HG03064 (cell line): ENCODE measurements around the gene PPARG.
"Not testable (repeated sequence)": the region's sequence is repeated elsewhere in the genome, so short reads cannot be mapped to it uniquely, and the experiment has no call there.

ENCODE experiments used
- ATAC-seq: cut with Tn5 transposase; IDR thresholded peaks from one replicate; pipeline ENCODE4 v1.9.1; 2021; ENCODE audit warnings: low read depth; ENCODE audit not compliant: unreplicated experiment

PPARG gene

DNA sequence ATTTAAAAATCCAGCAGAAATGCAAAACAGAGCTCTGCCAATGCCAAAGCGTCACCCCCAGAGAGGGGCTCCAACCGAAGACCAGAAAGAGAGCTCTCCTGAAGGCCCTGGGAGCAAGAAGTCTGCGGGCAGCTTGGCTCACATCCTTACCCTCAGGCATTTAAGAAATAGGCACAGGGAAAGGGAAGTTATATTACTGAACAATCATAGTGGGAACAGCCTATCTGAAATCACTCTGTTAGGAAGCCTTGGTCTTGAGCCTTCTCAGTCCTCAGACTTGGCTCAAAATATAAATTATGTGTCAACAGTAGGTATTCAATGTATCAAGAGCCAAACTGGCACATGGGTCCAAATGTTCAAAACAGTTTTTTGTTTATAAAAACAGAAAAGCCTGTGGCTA, 10.3 kb upstream of the PPARG start:
- ATAC-seq: no peak

DNA sequence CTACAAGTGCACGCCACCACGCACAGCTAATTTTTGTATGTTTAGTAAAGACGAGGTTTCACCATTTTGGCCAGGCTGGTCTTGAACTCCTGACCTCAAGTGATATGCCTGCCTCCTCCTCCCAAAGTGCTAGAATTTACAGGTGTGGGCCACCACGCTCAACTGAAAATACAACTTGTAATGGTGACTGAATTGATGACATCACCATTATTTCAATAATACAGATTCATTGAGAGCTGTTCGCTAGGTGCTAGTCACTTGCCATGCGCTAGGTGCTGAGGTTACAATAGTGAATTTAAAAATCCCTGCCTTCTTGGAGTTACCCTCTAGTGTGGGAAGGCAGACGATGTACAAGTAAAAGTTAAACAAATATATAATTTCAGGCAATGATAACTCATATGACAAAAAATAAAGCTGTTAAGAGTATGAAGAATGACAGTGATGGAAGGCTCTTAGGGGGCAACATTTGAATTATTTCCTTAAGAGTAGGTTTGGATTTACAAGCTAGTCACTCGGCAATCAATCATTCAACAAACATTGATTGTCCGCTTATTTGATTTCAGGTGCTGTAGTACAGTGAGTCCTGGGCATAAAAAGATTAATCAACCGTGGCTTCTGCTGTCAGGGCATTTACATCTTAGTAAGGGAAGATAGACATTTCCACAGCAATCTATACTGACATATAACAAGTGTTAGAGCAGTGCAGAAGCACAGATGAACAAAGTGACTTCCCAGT, 9.1 kb upstream of the PPARG start:
- ATAC-seq: no peak

DNA sequence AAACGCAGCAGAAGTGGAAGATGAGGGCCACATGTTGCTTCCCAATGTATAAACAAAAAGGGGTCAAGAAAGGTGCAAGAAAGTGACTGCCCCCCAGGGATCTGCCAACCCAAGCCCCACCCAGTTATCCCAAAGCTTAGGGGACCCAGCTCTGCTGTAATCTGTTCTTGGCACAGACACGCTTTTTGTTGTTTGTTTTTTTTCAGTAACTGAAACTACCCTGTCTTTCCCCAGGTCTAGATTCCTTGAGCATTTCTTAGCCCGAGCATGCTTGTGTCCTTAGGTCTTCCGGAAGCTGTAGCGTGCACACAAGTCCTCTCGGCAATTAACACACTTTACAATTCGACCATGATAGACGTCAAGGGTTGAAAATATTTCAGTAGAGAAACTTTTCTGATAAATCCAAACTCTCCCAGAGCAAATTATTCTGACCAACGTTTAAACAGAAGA, 8.5 kb upstream of the PPARG start:
- ATAC-seq: no peak

DNA sequence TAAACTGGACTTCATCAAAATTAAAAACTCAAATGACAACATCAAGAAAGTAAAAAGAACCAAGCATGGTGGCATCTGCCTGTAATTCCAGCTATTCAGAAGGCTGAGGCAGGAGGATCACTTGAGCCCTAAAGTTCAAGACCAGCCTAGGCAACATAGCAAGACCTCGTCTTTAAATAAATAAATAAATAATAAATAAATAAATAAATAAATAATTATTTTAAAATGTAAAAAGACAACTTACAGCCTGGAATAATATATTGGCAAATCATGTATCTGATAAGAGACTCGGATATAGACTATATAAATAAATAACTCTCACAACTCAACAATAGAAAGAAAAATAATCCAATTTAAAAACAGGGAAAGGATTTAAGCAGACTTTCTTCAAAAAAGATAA, 4.3 kb upstream of the PPARG start:
- ATAC-seq: no peak

DNA sequence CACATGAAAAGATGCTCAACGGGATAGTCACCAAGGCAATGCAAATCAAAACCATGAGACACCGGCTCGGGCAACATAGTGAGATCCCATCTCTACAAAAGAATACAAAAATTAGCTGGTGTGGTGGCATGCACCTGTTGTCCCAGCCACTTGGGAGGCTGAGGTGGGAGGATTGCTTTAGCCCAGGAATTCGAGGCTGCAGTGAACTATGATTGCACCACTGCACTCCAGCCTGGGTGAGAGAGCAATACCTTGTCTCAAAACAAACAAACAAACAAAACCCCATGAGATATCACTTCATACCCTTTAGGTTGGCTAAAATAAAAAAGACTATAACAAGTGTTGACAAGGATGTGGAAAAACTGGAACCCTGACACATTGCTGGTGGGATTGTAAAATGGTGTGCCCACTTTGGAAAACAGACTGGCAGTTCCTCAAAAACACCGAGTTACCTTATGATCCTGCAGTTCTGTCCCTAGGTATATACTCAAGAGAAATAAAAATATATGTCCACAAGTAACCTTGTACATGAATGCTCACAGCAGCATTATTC, 3.8 kb upstream of the PPARG start:
- no peak for ATAC-seq

DNA sequence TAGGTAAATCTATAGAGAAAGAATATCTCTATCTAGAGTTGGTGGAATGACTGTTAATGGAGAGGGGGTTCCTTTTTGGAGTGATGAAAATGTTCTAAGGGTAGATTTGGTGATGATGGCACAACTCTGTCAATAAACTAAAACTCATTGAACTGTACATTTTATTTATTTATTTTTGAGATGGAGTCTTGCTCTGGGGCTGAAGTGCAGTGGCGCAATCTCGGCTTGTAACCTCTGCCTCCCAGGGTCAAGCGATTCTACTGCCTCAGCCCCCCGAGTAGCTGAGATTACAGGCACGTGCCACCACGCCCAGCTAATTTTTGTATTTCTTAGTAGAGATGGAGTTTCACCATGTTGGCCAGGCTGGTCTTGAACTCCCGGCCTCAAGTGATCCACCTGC, 3.1 kb upstream of the PPARG start:
- not testable (repeated sequence) for ATAC-seq

DNA sequence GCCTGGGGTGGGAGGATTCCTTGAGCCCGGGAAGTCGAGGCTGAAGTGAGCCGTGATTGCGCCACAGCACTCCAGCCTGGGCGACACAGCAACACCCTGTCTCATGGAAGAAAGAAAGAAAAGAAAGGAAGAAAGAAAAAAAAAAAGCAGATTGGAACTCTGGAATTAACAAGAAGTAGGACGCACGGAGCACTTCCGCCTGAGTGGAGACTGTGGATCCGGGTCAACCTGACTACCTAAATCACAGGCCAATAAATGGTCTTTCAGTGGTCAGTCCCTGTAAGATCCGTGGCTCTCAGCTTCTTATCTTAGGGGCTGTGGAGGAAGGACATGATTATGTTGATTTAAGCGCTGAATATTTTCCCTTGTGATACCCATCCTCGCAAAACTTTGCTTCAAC, 2.4 kb upstream of the PPARG start:
- no peak for ATAC-seq

DNA sequence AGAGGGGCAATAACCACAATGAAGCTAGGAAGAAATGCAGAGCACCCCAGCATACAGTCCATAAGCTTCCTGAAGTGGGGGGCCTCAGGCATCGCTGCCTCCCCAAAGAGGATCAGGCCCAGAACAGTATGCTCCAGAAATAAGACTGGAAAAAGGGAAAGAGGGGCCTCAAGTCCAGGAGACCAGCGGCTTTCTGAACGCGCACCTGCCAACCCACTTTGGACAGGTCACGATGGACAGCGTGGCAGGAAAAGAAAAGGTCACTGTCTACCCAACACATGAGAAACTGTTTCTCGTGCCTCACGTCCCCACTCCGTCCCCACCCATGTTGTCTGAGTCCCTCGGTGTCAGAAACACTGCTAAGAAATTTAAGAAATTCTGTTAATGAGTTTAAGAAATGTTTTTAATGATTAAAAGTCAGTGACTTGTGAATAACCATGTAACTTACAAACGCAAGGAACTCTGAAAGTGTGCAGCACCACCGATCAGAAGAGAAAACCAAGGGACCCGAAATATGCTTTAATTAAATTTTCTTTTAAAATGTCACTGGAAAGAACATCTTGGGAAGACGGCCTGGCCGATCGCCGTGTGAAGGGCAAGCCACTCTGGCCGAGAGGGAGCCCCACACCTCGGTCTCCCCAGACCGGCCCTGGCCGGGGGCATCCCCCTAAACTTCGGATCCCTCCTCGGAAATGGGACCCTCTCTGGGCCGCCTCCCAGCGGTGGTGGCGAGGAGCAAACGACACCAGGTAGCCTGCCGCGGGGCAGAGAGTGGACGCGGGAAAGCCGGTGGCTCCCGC, 1.7 kb upstream of the PPARG start:
- ATAC-seq: no peak

DNA sequence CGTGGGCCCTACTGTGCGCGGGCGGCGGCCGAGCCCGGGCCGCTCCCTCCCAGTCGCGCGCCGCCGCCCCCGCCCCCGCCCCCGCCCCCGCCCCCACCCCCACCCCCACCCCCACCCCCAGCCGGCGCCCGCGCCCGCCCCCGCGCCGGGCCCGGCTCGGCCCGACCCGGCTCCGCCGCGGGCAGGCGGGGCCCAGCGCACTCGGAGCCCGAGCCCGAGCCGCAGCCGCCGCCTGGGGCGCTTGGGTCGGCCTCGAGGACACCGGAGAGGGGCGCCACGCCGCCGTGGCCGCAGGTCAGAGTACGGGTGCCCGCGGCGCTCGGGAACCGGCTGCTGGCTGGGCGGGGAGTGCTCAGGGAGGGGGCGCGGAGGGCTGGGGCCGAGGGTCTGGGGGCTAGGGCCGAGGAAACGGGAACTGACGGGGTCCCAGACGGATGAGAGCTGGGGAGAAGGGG, 1.1 kb upstream of the PPARG start:
- no peak for ATAC-seq

DNA sequence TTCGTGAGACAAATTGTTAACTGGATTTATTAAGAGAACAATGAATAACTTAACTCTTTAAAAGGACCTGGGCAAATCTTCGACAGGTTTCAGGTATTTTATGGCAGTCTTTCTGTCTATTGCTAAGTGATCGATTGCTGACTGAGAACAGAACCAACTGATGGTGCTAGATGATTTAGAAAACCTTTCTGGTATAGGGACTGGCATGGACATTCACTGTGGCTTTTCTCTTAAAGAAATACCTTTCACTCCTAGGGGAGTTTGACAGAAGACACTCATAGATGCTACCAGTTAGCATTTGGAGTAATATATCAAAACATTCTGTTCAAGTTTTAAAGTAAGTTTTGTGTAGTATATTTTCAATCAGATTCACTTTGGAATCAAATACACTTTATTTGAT, 654 bp downstream of the PPARG start:
- ATAC-seq: no peak

DNA sequence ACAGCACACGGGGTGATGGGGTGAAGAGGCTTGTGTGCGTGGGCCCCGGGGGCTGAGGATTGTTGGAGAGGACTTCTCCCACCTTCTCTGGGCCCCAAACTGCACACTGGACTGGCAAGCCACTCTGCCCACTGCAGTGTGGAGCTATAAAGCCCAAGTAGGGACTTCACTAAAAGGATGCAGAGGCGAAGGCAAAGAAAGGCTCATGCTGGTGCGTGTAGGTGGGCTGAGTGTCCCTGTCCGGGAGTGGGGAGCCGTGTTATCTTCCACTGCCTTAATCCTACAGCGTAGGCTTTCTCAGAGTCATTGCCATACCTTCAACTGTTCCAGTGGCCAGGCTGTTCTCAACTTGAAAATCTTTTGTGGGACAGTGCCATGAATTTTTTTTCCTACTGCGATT, 3.9 kb downstream of the PPARG start:
- ATAC-seq: no peak

DNA sequence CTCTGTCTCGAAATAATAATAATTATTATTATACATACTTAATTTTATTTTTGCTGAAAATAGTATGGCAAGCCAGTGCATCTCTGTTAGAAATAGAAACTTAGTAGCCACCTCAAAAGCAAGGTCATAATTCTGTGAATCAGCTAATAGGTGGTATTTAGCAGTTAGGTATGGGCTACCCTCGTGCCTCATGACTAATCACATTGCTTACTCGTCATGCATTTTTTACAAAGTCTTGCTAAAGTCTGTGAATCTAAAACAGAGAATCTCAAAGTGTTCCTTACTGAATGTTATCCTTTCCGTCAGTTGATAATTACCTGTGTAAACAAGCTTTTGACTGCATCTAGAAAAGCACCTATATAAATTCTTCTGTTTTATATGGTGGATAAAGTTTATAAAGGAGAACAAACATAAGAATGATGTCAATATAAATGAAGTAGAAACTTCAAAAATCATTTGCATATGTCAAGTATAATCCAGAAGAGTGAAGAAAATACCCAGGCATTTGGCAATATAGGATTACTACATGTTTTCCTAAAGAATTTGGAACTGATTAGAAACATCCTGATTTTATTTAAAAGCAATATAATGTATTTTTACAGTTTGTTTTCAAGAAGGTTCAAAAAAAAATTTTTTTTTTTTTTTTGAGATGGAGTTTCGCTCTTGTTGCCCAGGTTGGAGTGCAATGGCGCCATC, 6.2 kb downstream of the PPARG start:
- ATAC-seq: no peak

DNA sequence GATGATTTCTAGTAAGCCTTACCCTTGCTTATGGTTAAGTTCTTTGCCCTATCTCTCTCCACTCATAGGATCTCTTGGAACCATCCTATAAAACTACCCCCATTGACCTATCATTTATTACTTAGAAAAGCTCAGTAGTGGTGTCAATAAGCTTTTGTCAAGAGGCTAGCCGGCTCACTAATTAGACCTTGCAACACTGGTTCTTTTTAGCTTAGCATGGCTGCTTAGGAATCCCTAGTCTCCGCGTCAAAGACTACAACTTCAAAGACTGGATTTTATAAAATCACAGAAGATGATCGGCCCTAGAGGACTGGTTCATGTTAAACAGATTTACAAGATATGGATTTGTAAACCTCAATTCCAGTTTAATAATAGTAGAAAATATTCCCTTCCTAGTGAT, 7.6 kb downstream of the PPARG start:
- ATAC-seq: no peak

DNA sequence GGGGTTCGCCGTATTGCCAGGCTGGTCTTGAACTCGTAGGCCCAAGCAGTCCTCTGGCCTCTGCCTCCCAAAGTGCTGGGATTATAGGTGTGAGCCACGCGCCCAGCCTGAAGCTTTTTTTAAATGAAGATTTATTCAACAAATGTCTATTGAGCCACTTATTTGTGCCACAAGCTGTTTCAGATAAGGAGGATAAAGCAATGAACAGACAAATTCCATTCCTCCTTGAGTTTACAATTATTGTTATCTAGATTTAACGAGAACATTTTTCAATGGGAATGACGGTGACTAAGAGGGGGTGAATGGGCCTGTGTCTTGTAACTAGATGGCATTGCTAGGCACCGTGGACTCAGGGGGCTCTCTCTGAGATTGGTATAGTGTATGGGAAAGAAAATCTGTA, 10.2 kb downstream of the PPARG start:
- ATAC-seq: no peak

DNA sequence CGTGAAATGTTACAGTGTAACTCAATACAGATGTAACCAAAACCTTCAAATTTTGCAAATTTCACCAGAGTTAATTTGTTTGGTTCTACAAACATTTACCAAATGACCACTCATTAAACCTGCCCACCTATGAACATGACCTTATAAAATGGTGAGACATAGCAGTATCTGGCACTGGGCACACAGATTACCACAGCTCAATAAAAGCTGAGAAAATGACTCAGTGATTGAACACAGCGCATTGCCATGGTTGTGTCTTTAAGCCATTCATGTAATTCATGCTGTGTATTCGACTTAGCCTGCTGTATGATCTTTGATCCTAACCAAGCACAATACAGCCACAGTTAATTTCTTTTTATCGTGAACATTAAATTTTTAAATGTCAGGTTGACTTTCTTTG, 11.3 kb downstream of the PPARG start:
- no peak for ATAC-seq

DNA sequence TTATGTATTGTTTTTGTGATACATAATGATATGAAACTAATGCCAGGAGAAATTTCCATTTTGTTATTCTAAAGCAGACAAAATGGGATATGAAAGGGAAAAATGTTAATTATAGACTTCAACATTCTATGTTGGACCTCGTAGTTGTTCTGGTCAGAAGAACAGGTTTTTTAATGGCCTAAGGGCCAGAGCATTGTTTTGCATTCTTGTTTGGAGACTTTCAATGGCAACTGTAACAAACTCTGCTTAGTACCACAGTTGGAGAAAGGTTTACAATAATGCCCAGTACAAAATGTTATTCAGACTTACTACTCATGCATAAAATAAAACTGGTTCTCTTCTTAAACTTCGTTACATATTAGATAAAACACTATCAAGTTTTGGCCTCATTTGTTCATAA, 12.2 kb downstream of the PPARG start:
- no peak for ATAC-seq

DNA sequence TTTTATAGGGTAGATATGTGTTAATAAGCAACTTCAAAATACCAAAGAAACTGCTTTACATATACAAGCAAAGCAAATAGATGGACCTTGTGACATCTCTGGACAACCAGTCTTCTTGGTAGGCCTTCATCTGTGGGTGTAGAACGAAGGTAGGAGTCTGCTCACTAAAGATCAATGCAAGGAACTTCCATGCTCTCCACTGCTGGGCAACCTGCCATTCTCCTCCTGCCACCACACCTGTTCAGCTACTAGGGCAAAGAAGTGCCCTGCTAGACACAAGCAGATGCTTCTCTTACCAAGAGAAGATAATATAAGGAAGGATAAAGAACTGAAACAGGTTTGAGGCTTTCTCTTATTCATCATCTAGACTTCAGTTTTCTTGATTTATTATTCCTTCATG, 12.6 kb downstream of the PPARG start:
- no peak for ATAC-seq

DNA sequence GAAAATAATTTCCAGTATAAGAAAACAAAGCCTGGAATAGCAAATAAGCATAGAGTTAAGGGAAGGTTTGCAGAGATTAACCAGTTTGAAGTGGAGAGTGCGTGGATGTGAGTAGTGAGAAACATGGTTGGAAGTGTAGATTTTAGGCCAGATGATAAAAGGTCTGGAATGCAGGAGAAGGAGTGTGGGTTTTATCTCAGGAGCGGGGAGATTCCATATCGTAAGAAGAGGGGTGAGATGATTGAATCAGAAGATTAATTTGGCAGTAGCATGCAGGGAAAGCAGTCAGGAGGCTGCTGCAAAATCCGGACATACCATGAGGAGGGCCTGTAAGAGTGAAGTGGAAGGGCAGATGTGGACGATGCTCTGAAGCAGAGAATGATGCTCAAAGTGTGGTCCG, 13.7 kb downstream of the PPARG start:
- ATAC-seq: no peak

DNA sequence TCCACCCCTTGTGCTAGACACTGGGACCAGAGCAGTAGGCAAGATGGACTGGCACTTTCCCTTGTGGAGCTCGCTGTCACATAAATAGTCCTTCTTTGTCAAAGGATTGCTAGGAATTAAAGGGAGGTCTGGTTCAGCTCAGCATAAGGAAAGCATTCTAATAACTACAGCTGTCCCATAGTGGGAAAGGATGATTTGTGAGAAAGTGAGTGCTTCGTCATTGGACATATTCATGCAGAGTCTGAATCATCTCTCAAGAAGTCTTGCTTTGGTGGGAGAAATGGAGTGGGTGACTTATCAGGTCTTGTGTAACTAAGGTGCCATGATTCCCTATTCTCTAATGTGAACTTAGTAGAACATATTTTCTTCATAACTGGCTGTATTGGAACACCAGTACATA, 14.7 kb downstream of the PPARG start:
- no peak for ATAC-seq

DNA sequence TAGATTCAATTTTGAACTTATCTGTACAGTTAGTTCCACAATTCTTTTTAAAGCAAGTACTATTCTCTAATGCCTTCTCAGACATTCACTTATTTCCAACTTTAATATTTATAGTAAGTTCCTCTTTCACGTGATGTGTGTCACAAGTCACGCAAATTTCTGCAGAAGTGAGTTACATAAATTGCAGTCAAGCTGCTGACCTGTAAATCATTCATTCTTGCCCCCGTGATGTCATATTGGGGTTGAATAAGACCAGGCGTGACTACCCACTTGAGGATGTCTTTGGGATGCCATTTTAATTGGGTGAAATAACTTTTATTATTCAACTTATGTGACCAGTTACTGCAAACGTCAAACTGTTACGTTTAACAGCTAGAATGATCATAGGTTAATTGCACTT, 15.1 kb downstream of the PPARG start:
- no peak for ATAC-seq

DNA sequence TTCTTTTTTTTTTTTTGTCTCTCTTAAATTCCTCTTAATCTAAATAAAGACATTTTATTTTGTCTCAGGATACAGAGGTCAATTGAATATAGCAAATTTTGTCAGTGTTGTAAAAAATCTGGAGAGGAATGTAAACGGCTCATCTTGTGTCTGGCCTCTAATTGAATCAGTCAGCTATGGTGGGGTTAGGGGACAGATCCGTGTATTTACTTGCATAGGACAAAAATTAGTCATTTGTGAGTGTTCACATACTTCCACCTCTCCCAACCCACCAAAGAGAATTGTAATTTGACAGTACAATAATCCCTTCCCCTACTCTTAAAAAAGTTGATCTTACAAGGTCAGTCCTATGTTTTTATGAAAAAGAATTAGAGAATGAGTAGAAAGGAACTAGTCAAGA, 18.3 kb downstream of the PPARG start:
- no peak for ATAC-seq
